Colonic mucosa (tissue), 4 donors: ENCODE results near the gene PPP1R7. TPM values are rescaled to one million over a fixed set of nuclear protein-coding genes. Genes with fewer than 3 reads are reported as not detected.

Source experiments
- DNase-seq: peaks from one replicate; pipeline ENCODE4 v3.0.0-alpha.2; 2020
- H3K27ac ChIP-seq: fragments of 200-600 bp; one replicate; pipeline ENCODE4 v1.8.0; 2021
- H3K27me3 ChIP-seq: fragments of 200-600 bp; one replicate; pipeline ENCODE4 v1.8.0; 2021
- H3K36me3 ChIP-seq: fragments of 200-600 bp; one replicate; pipeline ENCODE4 v1.8.0; 2021
- H3K4me1 ChIP-seq: fragments of 200-600 bp; one replicate; pipeline ENCODE4 v1.8.0; 2021; ENCODE audit warnings: mild to moderate bottlenecking
- H3K4me3 ChIP-seq: fragments of 200-600 bp; one replicate; pipeline ENCODE4 v1.8.0; 2021
- H3K9ac ChIP-seq, 2 donors: one replicate each; pipeline ENCODE4 v1.7.0; 2013; ENCODE audit warnings: control low read depth in 2 of 2, low read depth in 2 of 2, low read length in 2 of 2
- H3K9me3 ChIP-seq: fragments of 200-600 bp; one replicate; pipeline ENCODE4 v1.8.0; 2021
- intact Hi-C: fragments of 100-400 bp; cut with DNase I; formaldehyde crosslinking; loops from one replicate; pipeline ENCODE4 v1.14.1; 2022
- total RNA-seq, 2 donors: library from RNA; stranded (reverse); fragmentation: NEBNext Ultra II Directional in 1 of 2; extraction: Animal tissue kit (Norgen Biotek cat#: 25700) in 1 of 2; gene quantifications; one replicate each; pipeline ENCODE4 v1.2.1, GENCODE V29; 2021
- TF ChIP-seq, protein P1 (sequence below): fragments of 200-600 bp; IDR thresholded peaks from one replicate; pipeline ENCODE4 v1.8.0; 2022; ENCODE audit warnings: antibody characterized with exemption, mild to moderate bottlenecking
- donor health status: healthy.
- donor health status: DM: no; HTN: no; CAD: no.
- donor health status: DM: no; HTN: no; CAD: no.

PPP1R7 gene
- total RNA-seq, 2 donors from 2014 or later: 74.7 to 77.8 TPM

DNA sequence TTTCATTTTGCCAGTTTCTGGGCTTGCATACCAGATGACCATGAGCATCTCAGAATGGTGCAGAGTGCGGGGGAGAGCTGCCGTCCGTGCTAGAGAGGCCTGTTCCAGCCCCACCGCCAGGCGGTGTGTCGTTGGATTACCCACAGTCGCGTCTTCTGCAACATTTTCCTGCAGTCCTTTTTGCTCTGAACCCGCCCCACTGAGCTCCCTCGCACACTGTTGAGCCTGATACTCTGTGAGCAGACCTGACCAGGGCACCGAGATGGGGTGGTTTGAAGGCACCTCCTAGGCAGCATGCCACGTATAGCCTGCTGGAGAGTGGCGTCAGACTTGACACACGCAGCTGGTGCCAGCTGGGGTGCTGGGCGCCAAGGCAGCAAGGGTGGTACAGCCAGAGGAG is 18.1 kb downstream of the PPP1R7 start:
- Histone ChIP-seq H3K27me3 (no peaks in the 10 kb centered on the region), H3K4me3 (no peak overlapping the region), H3K4me1 (no peaks in the 10 kb centered on the region), H3K27ac (no peak overlapping the region), H3K9ac (no peak overlapping the region), H3K9me3 (no peaks in the 10 kb centered on the region), H3K36me3 (peaks cover 5% of the 10 kb centered on the region)
- intact Hi-C loops: no loop called here
- no peak for DNase-seq
- TF ChIP-seq, protein P1, sequence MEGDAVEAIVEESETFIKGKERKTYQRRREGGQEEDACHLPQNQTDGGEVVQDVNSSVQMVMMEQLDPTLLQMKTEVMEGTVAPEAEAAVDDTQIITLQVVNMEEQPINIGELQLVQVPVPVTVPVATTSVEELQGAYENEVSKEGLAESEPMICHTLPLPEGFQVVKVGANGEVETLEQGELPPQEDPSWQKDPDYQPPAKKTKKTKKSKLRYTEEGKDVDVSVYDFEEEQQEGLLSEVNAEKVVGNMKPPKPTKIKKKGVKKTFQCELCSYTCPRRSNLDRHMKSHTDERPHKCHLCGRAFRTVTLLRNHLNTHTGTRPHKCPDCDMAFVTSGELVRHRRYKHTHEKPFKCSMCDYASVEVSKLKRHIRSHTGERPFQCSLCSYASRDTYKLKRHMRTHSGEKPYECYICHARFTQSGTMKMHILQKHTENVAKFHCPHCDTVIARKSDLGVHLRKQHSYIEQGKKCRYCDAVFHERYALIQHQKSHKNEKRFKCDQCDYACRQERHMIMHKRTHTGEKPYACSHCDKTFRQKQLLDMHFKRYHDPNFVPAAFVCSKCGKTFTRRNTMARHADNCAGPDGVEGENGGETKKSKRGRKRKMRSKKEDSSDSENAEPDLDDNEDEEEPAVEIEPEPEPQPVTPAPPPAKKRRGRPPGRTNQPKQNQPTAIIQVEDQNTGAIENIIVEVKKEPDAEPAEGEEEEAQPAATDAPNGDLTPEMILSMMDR: no peak

- H3K9ac ChIP-seq: no peak overlapping the region
- intact Hi-C loops: no loop called here
- DNase-seq: no peak
- H3K36me3 ChIP-seq: no peaks in the 10 kb centered on the region
- TF ChIP-seq, protein P1: no peak
- no peaks in the 10 kb centered on the region for H3K9me3 ChIP-seq
- no peak overlapping the region for H3K27ac ChIP-seq
- H3K4me3 ChIP-seq: no peak overlapping the region
- no peaks in the 10 kb centered on the region for H3K4me1 ChIP-seq
- no peaks in the 10 kb centered on the region for H3K27me3 ChIP-seq
These were observed 23.3 kb downstream of the PPP1R7 start for GRCh38 chr2:241173557-241173956.

DNA sequence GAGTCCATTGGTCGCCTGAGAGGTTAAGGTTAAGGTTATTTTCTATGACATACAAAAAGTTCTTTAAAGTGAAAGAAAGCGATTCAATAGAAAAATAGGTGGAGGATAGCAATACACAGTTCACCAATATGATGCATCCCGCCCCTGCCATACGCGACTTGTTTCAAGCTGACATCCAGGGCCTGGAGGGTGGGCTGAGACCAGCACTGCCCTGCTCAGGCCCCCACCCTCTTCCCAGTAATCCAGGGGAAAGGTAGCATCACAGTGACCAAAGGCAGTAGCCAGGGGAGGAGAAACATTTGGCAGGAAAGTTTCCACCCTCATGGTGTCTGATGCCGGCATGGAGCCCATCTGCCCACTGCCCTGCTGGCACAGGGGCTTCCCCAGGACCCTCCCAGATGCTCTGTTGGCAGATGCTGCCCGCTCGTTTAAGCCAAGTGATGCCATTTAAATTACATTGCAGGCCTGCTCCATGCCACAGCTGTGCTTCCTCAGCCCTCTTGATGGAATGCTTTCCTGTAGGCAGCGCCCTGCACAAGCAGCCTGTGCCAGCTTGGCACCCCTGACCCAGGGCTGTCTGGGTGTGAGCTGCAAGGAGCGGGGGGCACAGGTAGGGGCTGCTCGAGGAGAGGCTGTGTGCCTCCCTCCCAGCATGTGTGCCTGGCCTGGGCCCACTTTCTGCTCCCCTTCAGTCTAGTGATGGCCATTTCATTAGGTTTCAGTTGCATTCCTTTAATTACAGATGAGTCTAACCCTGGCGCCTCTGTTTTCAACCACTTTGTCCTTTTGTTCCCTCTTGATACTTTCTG is 27.5 kb downstream of the PPP1R7 start:
- intact Hi-C loops: no loop called here
- H3K27ac ChIP-seq: no peak overlapping the region
- DNase-seq: no peak
- H3K9ac ChIP-seq: no peak overlapping the region
- TF ChIP-seq, protein P1: no peak
- no peaks in the 10 kb centered on the region for H3K9me3 ChIP-seq
- no peaks in the 10 kb centered on the region for H3K27me3 ChIP-seq
- H3K4me3 ChIP-seq: no peak overlapping the region
- H3K4me1 ChIP-seq: no peaks in the 10 kb centered on the region
- no peaks in the 10 kb centered on the region for H3K36me3 ChIP-seq

DNA sequence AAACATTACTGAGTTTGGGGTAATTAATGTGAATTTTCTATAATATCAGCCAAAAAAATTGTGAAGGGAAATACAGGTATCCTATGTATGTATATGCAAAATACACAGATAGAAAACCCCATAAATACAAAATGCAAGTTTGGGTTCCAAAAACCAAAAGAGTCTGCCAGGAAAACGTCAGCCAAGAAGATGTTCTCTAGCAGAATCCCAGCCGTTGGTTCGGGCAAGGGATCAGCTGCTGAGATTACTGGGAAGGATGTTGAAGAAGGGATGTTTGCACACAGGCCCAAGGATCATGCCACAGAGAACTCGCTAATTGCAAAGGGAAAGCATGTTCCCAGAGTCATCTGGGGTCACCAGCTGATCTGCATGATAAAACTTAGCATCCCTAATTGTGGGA is 28.7 kb downstream of the PPP1R7 start:
- intact Hi-C loops: no loop called here
- Histone ChIP-seq H3K4me3 (no peak overlapping the region), H3K4me1 (no peaks in the 10 kb centered on the region), H3K27me3 (no peaks in the 10 kb centered on the region), H3K27ac (no peak overlapping the region), H3K9me3 (no peaks in the 10 kb centered on the region), H3K36me3 (no peaks in the 10 kb centered on the region), H3K9ac (no peak overlapping the region)
- TF ChIP-seq, protein P1: no peak
- no peak for DNase-seq

GRCh38 chr2:241179899-241180298 is 29.6 kb downstream of the PPP1R7 start:
- Histone ChIP-seq H3K27me3 (no peaks in the 10 kb centered on the region), H3K4me3 (no peak overlapping the region), H3K9me3 (no peaks in the 10 kb centered on the region), H3K36me3 (no peaks in the 10 kb centered on the region), H3K4me1 (no peaks in the 10 kb centered on the region), H3K9ac (no peak overlapping the region), H3K27ac (no peak overlapping the region)
- intact Hi-C loops: no loop called here
- DNase-seq: no peak
- TF ChIP-seq, protein P1: no peak
